A549 (cell line): ENCODE data around the gene KNCN. TPM values are rescaled to one million over a fixed set of nuclear protein-coding genes. Genes with fewer than 3 reads are reported as not detected.

Experiments
- ATAC-seq, 2 experiments: fragments of 200-7000 bp in 1 of 2; fragments of >200 bp in 1 of 2; cut with Nextera tagmentation in 1 of 2; cut with Tn5 transposase in 1 of 2; 3 replicates each; pipeline versions ENCODE4 v1.8.0 to v1.9.1; 2018 to 2020; ENCODE audit warnings: mild to moderate bottlenecking in 1 of 2, moderate library complexity in 1 of 2
- CTCF ChIA-PET: fragments of 300-600 bp; sonication (Branson Sonifier 250); formaldehyde crosslinking; extraction: SDS; loops from one replicate; lab custom pipeline; 2021; ENCODE audit warnings: antibody characterized with exemption, inconsistent platforms; lab: Yijun Ruan, JAX
- POLR2A ChIA-PET: fragments of 350-600 bp; formaldehyde crosslinking; extraction: SDS; loops from one replicate; lab custom pipeline; 2021; ENCODE audit warnings: antibody characterized with exemption, inconsistent platforms; lab: Yijun Ruan, JAX
- DNase-seq, 2 experiments: peaks; one replicate each; pipeline versions ENCODE4 v3.0.0 to v3.0.0-alpha.2; 2011 to 2016; ENCODE audit warnings: low read depth in 1 of 2, low spot score in 1 of 2
- FAIRE-seq: peaks from 2 replicates; lab custom pipeline; 2011; peaks lifted over from hg19 to GRCh38; lab: Jason Lieb, UNC
- H3K27ac ChIP-seq, 2 experiments: fragments of >200 bp; sonication (Bioruptor Twin); formaldehyde crosslinking; 3 replicates each; pipeline ENCODE4 v1.5.1; 2016 to 2017
- H3K4me1 ChIP-seq: fragments of >200 bp; sonication (Bioruptor Twin); formaldehyde crosslinking; 3 replicates; pipeline ENCODE4 v1.6.1; 2016
- H3K4me2 ChIP-seq: fragments of >200 bp; sonication (Bioruptor Twin); formaldehyde crosslinking; 3 replicates; pipeline ENCODE4 v1.6.1; 2016
- H3K4me3 ChIP-seq: fragments of >200 bp; sonication (Bioruptor Twin); formaldehyde crosslinking; 3 replicates; pipeline ENCODE4 v1.5.1; 2016
- H3K9me3 ChIP-seq: fragments of >200 bp; sonication (Bioruptor Twin); formaldehyde crosslinking; 3 replicates; pipeline ENCODE4 v1.6.1; 2016
- BHLHE40 ChIP-seq: IDR thresholded peaks from 2 replicates; pipeline ENCODE4 v1.6.1; 2012; ENCODE audit warnings: low read depth, low read length, inconsistent platforms
- CBX8 ChIP-seq: fragments of 200-600 bp; sonication (generic); IDR thresholded peaks from 2 replicates; pipeline ENCODE4 v1.6.1; 2016
- E2F6 ChIP-seq: IDR thresholded peaks from 2 replicates; pipeline ENCODE4 v1.6.1; 2012; ENCODE audit warnings: low read depth, borderline replicate concordance
- EP300 ChIP-seq, 2 experiments: fragments of >200 bp; sonication (Bioruptor Twin); formaldehyde crosslinking; IDR thresholded peaks; 2 replicates in 1 of 2; 3 replicates in 1 of 2; pipeline ENCODE4 v1.6.1; 2016 to 2017
- FOSB ChIP-seq: fragments of 250-450 bp; sonication (Bioruptor Pico); IDR thresholded peaks from 2 replicates; pipeline ENCODE4 v1.5.0; 2020; ENCODE audit warnings: mild to moderate bottlenecking, moderate library complexity
- HOXB5 ChIP-seq: fragments of 250-450 bp; sonication (Bioruptor Pico); IDR thresholded peaks from 2 replicates; pipeline ENCODE4 v1.5.0; 2020; ENCODE audit warnings: mild to moderate bottlenecking, moderate library complexity
- NFE2L2 ChIP-seq: fragments of 150-350 bp; conservative IDR thresholded peaks from 2 replicates; pipeline ENCODE4 v1.6.1; 2014; ENCODE audit warnings: low read length
- PBX3 ChIP-seq: IDR thresholded peaks from 2 replicates; pipeline ENCODE4 v1.6.1; 2012
- PHF8 ChIP-seq: fragments of 200-600 bp; sonication (generic); IDR thresholded peaks from 2 replicates; pipeline ENCODE4 v1.6.1; 2016; ENCODE audit warnings: low read depth, mild to moderate bottlenecking, antibody characterized with exemption, moderate library complexity, borderline replicate concordance
- RFX5 ChIP-seq: fragments of 450-650 bp; IDR thresholded peaks from 2 replicates; pipeline ENCODE4 v1.7.1; 2014; ENCODE audit warnings: antibody characterized with exemption, mild to moderate bottlenecking, moderate library complexity
- SMC3 ChIP-seq: fragments of >200 bp; sonication (Bioruptor Twin); formaldehyde crosslinking; IDR thresholded peaks from 3 replicates; pipeline ENCODE4 v1.6.1; 2018; ENCODE audit warnings: inconsistent platforms
- SREBF2 ChIP-seq: fragments of 450-650 bp; IDR thresholded peaks from 2 replicates; pipeline ENCODE4 v1.6.1; 2014; ENCODE audit warnings: mild to moderate bottlenecking, moderate library complexity
- USF2 ChIP-seq: fragments of 450-650 bp; IDR thresholded peaks from 2 replicates; pipeline ENCODE4 v1.6.1; 2014; ENCODE audit warnings: antibody characterized with exemption
- ZSCAN20 ChIP-seq: fragments of 250-450 bp; sonication (Bioruptor Pico); IDR thresholded peaks from 2 replicates; pipeline ENCODE4 v1.8.0; 2022; ENCODE audit warnings: mild to moderate bottlenecking, moderate library complexity
- WGBS: methylation state at CpG from one replicate; pipeline ENCODE4 v1.1.6; 2017; ENCODE audit errors: missing lambda C conversion rate; 5-methylcytosine and 5-hydroxymethylcytosine counted together
- polyA plus RNA-seq, 4 experiments: library from polyadenylated mRNA; depleted of rRNA in 3 of 4; stranded (reverse); fragments of >200 nt; fragmentation: RNase III in 1 of 4; extraction: RNeasy Plus Mini Kit Qiagen cat#74134 plus additional on column Dnase treatment in 1 of 4; gene quantifications; 2 replicates in 3 of 4; 3 replicates in 1 of 4; pipeline ENCODE4 v1.2.3, GENCODE V29; 2011 to 2017
- TF ChIP-seq, protein P1 (sequence below): fragments of 200-600 bp; sonication (generic); IDR thresholded peaks from 2 replicates; pipeline ENCODE4 v1.6.1; 2016; ENCODE audit warnings: antibody characterized with exemption, mild to moderate bottlenecking, moderate library complexity
- TF ChIP-seq, protein P2 (sequence below): fragments of 250-450 bp; sonication (Bioruptor Pico); IDR thresholded peaks from 2 replicates; pipeline ENCODE4 v1.5.0; 2020; ENCODE audit warnings: low read depth, mild to moderate bottlenecking, moderate library complexity
- TF ChIP-seq, protein P3 (sequence below): fragments of >200 bp; sonication (Bioruptor Twin); formaldehyde crosslinking; IDR thresholded peaks from 2 replicates; pipeline ENCODE4 v1.6.1; 2016
- TF ChIP-seq, protein P4 (sequence below): fragments of >200 bp; sonication (Bioruptor Twin); formaldehyde crosslinking; IDR thresholded peaks from 3 replicates; pipeline ENCODE4 v1.5.1; 2016

The KNCN gene
- polyA plus RNA-seq, 2 of the 4 experiments (the other 2 are of a cell fraction), result not detected

DNA sequence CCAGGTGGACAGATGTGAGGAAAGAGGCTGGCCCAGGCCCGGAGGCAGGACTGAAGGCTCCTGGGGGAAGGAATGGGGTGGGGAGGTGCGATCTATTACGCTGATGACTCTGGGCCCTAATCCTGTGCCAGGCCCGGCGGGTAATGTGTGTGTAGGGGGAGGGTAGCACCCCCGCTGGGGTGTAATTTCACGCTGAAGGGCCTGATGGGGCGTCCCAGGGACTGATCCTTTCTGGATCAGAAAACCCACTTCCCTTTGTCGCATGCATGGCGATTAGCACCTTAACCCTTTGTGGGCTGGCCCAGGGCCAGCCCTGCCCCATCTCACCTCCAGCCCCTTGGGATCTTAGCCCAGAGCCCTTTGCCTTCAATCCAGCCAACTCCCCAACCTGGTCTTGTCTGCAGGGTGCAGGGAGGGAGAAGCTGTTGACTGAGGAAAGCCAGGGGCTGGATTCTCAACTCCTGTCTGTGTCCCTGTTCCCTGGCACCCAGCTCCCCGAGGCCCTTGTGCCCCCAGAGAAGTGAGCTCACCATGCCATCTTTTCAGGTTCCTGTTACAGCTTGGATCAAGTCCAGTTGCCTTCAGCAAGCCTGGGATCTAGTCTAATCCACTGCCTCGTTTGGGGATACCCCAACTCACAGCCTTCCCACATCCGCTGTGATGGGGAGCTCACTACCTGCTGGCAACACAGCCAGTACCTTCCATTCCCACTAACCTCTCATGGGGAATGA lies 26.0 kb downstream of the KNCN start:
- FAIRE-seq, result no peak
- no peak overlapping the region for H3K4me3 ChIP-seq
- H3K9me3 ChIP-seq, result no peaks in the 10 kb centered on the region
- ChIA-PET POLR2A (no interaction called here), CTCF (interaction anchor here (2.2 to 11.5 kb wide), 9 partner anchors 10 to 118 kb away, joined by 10 to 235 read pairs (median 61); partner anchors contain the start of gene DMBX1)
- H3K4me2 ChIP-seq, result no peak overlapping the region
- no peak for DNase-seq
- peak overlapping the region in 1 of 2 experiments; percentile 45; a peak in 2 of 6 replicates for H3K27ac ChIP-seq
- ATAC-seq, result no peak
- peaks cover 54% of the 10 kb centered on the region for H3K4me1 ChIP-seq
- no peak for TF ChIP-seq E2F6
- TF ChIP-seq, protein P1, sequence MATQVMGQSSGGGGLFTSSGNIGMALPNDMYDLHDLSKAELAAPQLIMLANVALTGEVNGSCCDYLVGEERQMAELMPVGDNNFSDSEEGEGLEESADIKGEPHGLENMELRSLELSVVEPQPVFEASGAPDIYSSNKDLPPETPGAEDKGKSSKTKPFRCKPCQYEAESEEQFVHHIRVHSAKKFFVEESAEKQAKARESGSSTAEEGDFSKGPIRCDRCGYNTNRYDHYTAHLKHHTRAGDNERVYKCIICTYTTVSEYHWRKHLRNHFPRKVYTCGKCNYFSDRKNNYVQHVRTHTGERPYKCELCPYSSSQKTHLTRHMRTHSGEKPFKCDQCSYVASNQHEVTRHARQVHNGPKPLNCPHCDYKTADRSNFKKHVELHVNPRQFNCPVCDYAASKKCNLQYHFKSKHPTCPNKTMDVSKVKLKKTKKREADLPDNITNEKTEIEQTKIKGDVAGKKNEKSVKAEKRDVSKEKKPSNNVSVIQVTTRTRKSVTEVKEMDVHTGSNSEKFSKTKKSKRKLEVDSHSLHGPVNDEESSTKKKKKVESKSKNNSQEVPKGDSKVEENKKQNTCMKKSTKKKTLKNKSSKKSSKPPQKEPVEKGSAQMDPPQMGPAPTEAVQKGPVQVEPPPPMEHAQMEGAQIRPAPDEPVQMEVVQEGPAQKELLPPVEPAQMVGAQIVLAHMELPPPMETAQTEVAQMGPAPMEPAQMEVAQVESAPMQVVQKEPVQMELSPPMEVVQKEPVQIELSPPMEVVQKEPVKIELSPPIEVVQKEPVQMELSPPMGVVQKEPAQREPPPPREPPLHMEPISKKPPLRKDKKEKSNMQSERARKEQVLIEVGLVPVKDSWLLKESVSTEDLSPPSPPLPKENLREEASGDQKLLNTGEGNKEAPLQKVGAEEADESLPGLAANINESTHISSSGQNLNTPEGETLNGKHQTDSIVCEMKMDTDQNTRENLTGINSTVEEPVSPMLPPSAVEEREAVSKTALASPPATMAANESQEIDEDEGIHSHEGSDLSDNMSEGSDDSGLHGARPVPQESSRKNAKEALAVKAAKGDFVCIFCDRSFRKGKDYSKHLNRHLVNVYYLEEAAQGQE, result no peak
- no peak for TF ChIP-seq RFX5
- TF ChIP-seq FOSB (CRISPR knock-in tag), result no peak
- TF ChIP-seq EP300 (IDR thresholded peaks at IDR 0.05), result no peak
- TF ChIP-seq, protein P2, sequence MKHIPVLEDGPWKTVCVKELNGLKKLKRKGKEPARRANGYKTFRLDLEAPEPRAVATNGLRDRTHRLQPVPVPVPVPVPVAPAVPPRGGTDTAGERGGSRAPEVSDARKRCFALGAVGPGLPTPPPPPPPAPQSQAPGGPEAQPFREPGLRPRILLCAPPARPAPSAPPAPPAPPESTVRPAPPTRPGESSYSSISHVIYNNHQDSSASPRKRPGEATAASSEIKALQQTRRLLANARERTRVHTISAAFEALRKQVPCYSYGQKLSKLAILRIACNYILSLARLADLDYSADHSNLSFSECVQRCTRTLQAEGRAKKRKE (CRISPR knock-in tag), result no peak
- TF ChIP-seq CBX8, result no peak
- TF ChIP-seq SREBF2, result no peak
- no peak for TF ChIP-seq ZSCAN20 (CRISPR knock-in tag)
- TF ChIP-seq, protein P3, sequence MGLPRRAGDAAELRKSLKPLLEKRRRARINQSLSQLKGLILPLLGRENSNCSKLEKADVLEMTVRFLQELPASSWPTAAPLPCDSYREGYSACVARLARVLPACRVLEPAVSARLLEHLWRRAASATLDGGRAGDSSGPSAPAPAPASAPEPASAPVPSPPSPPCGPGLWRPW, result no peak
- TF ChIP-seq PBX3, result no peak
- no peak for TF ChIP-seq HOXB5 (CRISPR knock-in tag)
- TF ChIP-seq BHLHE40, result no peak
- TF ChIP-seq, protein P4, sequence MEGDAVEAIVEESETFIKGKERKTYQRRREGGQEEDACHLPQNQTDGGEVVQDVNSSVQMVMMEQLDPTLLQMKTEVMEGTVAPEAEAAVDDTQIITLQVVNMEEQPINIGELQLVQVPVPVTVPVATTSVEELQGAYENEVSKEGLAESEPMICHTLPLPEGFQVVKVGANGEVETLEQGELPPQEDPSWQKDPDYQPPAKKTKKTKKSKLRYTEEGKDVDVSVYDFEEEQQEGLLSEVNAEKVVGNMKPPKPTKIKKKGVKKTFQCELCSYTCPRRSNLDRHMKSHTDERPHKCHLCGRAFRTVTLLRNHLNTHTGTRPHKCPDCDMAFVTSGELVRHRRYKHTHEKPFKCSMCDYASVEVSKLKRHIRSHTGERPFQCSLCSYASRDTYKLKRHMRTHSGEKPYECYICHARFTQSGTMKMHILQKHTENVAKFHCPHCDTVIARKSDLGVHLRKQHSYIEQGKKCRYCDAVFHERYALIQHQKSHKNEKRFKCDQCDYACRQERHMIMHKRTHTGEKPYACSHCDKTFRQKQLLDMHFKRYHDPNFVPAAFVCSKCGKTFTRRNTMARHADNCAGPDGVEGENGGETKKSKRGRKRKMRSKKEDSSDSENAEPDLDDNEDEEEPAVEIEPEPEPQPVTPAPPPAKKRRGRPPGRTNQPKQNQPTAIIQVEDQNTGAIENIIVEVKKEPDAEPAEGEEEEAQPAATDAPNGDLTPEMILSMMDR, result no peak
- 86% methylated on average over 13 of the region's 13 CpGs for WGBS

- H3K4me3 ChIP-seq, result no peak overlapping the region
- WGBS, result 88% methylated on average over 5 of the region's 5 CpGs
- peak overlapping the region in 1 of 2 experiments; percentile 45; a peak in 2 of 6 replicates for H3K27ac ChIP-seq
- FAIRE-seq, result no peak
- no peak for ATAC-seq
- POLR2A ChIA-PET, result no interaction called here
- no peak overlapping the region for H3K4me2 ChIP-seq
- H3K4me1 ChIP-seq, result peaks cover 60% of the 10 kb centered on the region
- CTCF ChIA-PET, result interaction anchor here (2.2 to 11.0 kb wide), 7 partner anchors 10 to 78 kb away, joined by 10 to 235 read pairs (median 25); partner anchors contain the start of gene DMBX1
- H3K9me3 ChIP-seq, result no peaks in the 10 kb centered on the region
- no peak for DNase-seq
- TF ChIP-seq SMC3 (no peak), NFE2L2 (no peak), E2F6 (no peak), PBX3 (no peak), PHF8 (no peak), USF2 (no peak)
- TF ChIP-seq, protein P1, result no peak
Measured at GRCh38 chr1:46524843-46525242, 26.6 kb downstream of the KNCN start.
